ENCODE measurements around the gene CHD9. TPM values are rescaled to one million over a fixed set of nuclear protein-coding genes. Genes with fewer than 3 reads are reported as not detected.

CHD9 gene
- total RNA-seq, 4 donors from 2014 or later = 46.9 to 174 (median 133) TPM

GRCh38 chr16:53112015-53112414, 57.2 kb downstream of the CHD9 start:
- DNase-seq = no peak
- intact Hi-C loops (cut with DNase I; ENCODE audit: low total_unique reads) = no loop called here
- TF ChIP-seq CTCF (IDR thresholded peaks at IDR 0.05) (no peak), POLR2A (IDR thresholded peaks at IDR 0.05) (no peak)
- H3K36me3 ChIP-seq = no peaks in the 10 kb centered on the region
- H3K9me3 ChIP-seq = no peaks in the 10 kb centered on the region
- H3K27me3 ChIP-seq = no peaks in the 10 kb centered on the region
- no peak overlapping the region for H3K4me3 ChIP-seq
- no peak overlapping the region for H3K27ac ChIP-seq
- no peaks in the 10 kb centered on the region for H3K4me1 ChIP-seq

DNA sequence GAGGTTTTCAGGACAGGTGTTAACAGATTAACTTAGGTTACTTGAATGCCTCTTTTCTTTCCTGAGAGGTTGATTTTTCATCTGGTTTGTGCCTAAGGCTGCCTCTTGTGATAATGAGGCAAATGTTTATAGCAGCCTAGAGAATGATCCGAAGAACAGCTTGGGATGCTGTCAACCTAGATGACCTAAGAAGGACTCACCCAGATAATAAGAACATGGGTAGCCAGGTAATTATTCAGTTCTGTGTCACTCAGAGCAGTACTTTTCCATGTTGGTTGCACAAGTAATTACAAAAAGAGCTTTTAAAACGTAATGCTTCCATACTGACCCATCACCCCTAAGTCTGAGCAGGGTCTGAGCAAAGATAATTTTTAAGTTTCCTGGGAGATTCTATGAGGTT, 60.3 kb downstream of the CHD9 start:
- H3K36me3 ChIP-seq = no peaks in the 10 kb centered on the region
- H3K9me3 ChIP-seq = no peaks in the 10 kb centered on the region
- no peak for DNase-seq
- no peaks in the 10 kb centered on the region for H3K27me3 ChIP-seq
- H3K4me1 ChIP-seq = no peaks in the 10 kb centered on the region
- H3K27ac ChIP-seq = no peak overlapping the region
- intact Hi-C loops (cut with DNase I; ENCODE audit: low total_unique reads) = no loop called here
- no peak overlapping the region for H3K4me3 ChIP-seq
- TF ChIP-seq POLR2A (IDR thresholded peaks at IDR 0.05) (no peak), CTCF (IDR thresholded peaks at IDR 0.05) (no peak)

- no peak overlapping the region for H3K4me3 ChIP-seq
- no peak overlapping the region for H3K27ac ChIP-seq
- H3K4me1 ChIP-seq = no peaks in the 10 kb centered on the region
- no peaks in the 10 kb centered on the region for H3K36me3 ChIP-seq
- TF ChIP-seq POLR2A (IDR thresholded peaks at IDR 0.05) (no peak), CTCF (IDR thresholded peaks at IDR 0.05) (no peak)
- no peaks in the 10 kb centered on the region for H3K9me3 ChIP-seq
- no peaks in the 10 kb centered on the region for H3K27me3 ChIP-seq
- intact Hi-C loops (cut with DNase I; ENCODE audit: low total_unique reads) = no loop called here
- no peak for DNase-seq
Measured at GRCh38 chr16:53115773-53116172, 61.0 kb downstream of the CHD9 start.

GRCh38 chr16:53121043-53121620, 66.3 kb downstream of the CHD9 start:
- no peaks in the 10 kb centered on the region for H3K27me3 ChIP-seq
- H3K36me3 ChIP-seq = no peaks in the 10 kb centered on the region
- peaks cover 0 to 4% of the 10 kb centered on the region in 2 donors for H3K4me1 ChIP-seq
- no peak for TF ChIP-seq CTCF (IDR thresholded peaks at IDR 0.05)
- no peak overlapping the region for H3K4me3 ChIP-seq
- H3K9me3 ChIP-seq = no peaks in the 10 kb centered on the region
- intact Hi-C loops (cut with DNase I; ENCODE audit: low total_unique reads) = no loop called here
- H3K27ac ChIP-seq = peak overlapping the region; percentile 42 to 68
- DNase-seq = no peak

DNA sequence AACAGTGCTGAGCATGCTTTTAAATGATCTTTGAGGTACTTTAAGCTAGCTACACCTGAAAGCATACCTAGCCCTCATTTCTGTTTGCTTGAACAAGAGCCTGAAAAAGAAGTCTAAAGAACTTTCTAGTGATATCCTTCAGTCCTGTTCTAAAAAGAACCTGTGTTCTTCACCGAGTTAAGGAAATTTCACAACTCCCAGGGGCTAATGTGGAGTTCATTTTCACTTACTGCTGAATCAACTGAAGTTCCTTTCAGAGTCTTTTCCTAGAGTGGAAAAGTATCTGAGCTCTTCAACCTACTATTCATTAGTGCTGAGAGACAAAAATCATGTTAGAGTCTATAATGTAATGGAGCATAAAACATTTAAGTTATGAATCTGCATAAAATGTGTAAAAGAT, 66.9 kb downstream of the CHD9 start:
- intact Hi-C loops (cut with DNase I; ENCODE audit: low total_unique reads) = no loop called here
- Histone ChIP-seq H3K36me3 (no peaks in the 10 kb centered on the region), H3K4me1 (peaks cover 0 to 4% of the 10 kb centered on the region in 2 donors), H3K27me3 (no peaks in the 10 kb centered on the region), H3K27ac (peak overlapping the region; percentile 42 to 68), H3K4me3 (no peak overlapping the region), H3K9me3 (no peaks in the 10 kb centered on the region)
- no peak for DNase-seq
- no peak for TF ChIP-seq CTCF (IDR thresholded peaks at IDR 0.05)
- no peak for TF ChIP-seq POLR2A (IDR thresholded peaks at IDR 0.05)
